Measurements from ENCODE around the gene C22orf39. TPM values are rescaled to one million over a fixed set of nuclear protein-coding genes. Genes with fewer than 3 reads are reported as not detected.
A peak's percentile ranks its signal among the peaks of the same experiment; 100 is the strongest.
"Not testable (repeated sequence)": the region's sequence is repeated elsewhere in the genome, so short reads cannot be mapped to it uniquely, and the experiment has no call there.

The C22orf39 gene
- total RNA-seq, 1 donor, result 14.4 TPM

- H3K9me3 ChIP-seq (ENCODE audit: low read depth, low read length), result no peaks in the 10 kb centered on the region
- peaks cover 28% of the 10 kb centered on the region for H3K4me1 ChIP-seq (ENCODE audit: insufficient read depth, low read length)
- no peaks in the 10 kb centered on the region for H3K27me3 ChIP-seq (ENCODE audit: insufficient read depth, low read length)
Measured at GRCh38 chr22:19449422-19449767, 1.9 kb upstream of the C22orf39 start.

GRCh38 chr22:19448739-19449421, 1.4 kb upstream of the C22orf39 start:
- Histone ChIP-seq H3K9me3 (ENCODE audit: low read depth, low read length) (no peaks in the 10 kb centered on the region), H3K4me1 (ENCODE audit: insufficient read depth, low read length) (peaks cover 28% of the 10 kb centered on the region), H3K27me3 (ENCODE audit: insufficient read depth, low read length) (no peaks in the 10 kb centered on the region), H3K4me3 (ENCODE audit: low read length) (no peak overlapping the region)

More at GRCh38 chr22:19449422-19449767, 1.9 kb upstream of the C22orf39 start:
- no peak overlapping the region for H3K4me3 ChIP-seq (ENCODE audit: low read length)

GRCh38 chr22:19448076-19448607, 631 bp upstream of the C22orf39 start:
- Histone ChIP-seq H3K4me3 (ENCODE audit: low read length) (peak overlapping the region; percentile 78), H3K4me1 (ENCODE audit: insufficient read depth, low read length) (peaks cover 28% of the 10 kb centered on the region), H3K9me3 (ENCODE audit: low read depth, low read length) (no peaks in the 10 kb centered on the region), H3K27me3 (ENCODE audit: insufficient read depth, low read length) (no peaks in the 10 kb centered on the region)

GRCh38 chr22:19446603-19447329, 745 bp downstream of the C22orf39 start:
- Histone ChIP-seq H3K27me3 (ENCODE audit: insufficient read depth, low read length) (no peaks in the 10 kb centered on the region), H3K9me3 (ENCODE audit: low read depth, low read length) (no peaks in the 10 kb centered on the region), H3K4me1 (ENCODE audit: insufficient read depth, low read length) (peaks cover 28% of the 10 kb centered on the region), H3K4me3 (ENCODE audit: low read length) (peak overlapping the region; percentile 78)

- H3K27me3 ChIP-seq (ENCODE audit: insufficient read depth, low read length), result not testable (repeated sequence)
Measured at GRCh38 chr22:19445279-19445982, 2.1 kb downstream of the C22orf39 start.

GRCh38 chr22:19443544-19444211, 3.8 kb downstream of the C22orf39 start:
- Histone ChIP-seq H3K27me3 (ENCODE audit: insufficient read depth, low read length) (no peaks in the 10 kb centered on the region), H3K9me3 (ENCODE audit: low read depth, low read length) (no peaks in the 10 kb centered on the region), H3K4me3 (ENCODE audit: low read length) (no peak overlapping the region), H3K4me1 (ENCODE audit: insufficient read depth, low read length) (peaks cover 26% of the 10 kb centered on the region)

More at GRCh38 chr22:19445279-19445982, 2.1 kb downstream of the C22orf39 start:
- H3K4me1 ChIP-seq (ENCODE audit: insufficient read depth, low read length), result peaks cover 28% of the 10 kb centered on the region
- not testable (repeated sequence) for H3K4me3 ChIP-seq (ENCODE audit: low read length); H3K9me3 ChIP-seq (ENCODE audit: low read depth, low read length)

- H3K4me3 ChIP-seq (ENCODE audit: low read length), result no peak overlapping the region
- no peaks in the 10 kb centered on the region for H3K9me3 ChIP-seq (ENCODE audit: low read depth, low read length)
- peaks cover 20% of the 10 kb centered on the region for H3K4me1 ChIP-seq (ENCODE audit: insufficient read depth, low read length)
- H3K27me3 ChIP-seq (ENCODE audit: insufficient read depth, low read length), result no peaks in the 10 kb centered on the region
Measured at GRCh38 chr22:19442166-19442565, 5.3 kb downstream of the C22orf39 start.

- Histone ChIP-seq H3K27me3 (ENCODE audit: insufficient read depth, low read length) (no peaks in the 10 kb centered on the region), H3K4me1 (ENCODE audit: insufficient read depth, low read length) (peaks cover 6% of the 10 kb centered on the region), H3K9me3 (ENCODE audit: low read depth, low read length) (no peaks in the 10 kb centered on the region), H3K4me3 (ENCODE audit: low read length) (no peak overlapping the region)
Measured at GRCh38 chr22:19440411-19441195, 6.9 kb downstream of the C22orf39 start.

GRCh38 chr22:19438298-19438697, 9.2 kb downstream of the C22orf39 start:
- Histone ChIP-seq H3K4me3 (ENCODE audit: low read length) (no peak overlapping the region), H3K4me1 (ENCODE audit: insufficient read depth, low read length) (peaks cover 14% of the 10 kb centered on the region), H3K9me3 (ENCODE audit: low read depth, low read length) (no peaks in the 10 kb centered on the region), H3K27me3 (ENCODE audit: insufficient read depth, low read length) (no peaks in the 10 kb centered on the region)

GRCh38 chr22:19436444-19437161, 10.9 kb downstream of the C22orf39 start:
- not testable (repeated sequence) for H3K27me3 ChIP-seq (ENCODE audit: insufficient read depth, low read length); H3K4me3 ChIP-seq (ENCODE audit: low read length); H3K9me3 ChIP-seq (ENCODE audit: low read depth, low read length)
- peaks cover 22% of the 10 kb centered on the region for H3K4me1 ChIP-seq (ENCODE audit: insufficient read depth, low read length)

GRCh38 chr22:19434829-19435580, 12.5 kb downstream of the C22orf39 start:
- no peaks in the 10 kb centered on the region for H3K27me3 ChIP-seq (ENCODE audit: insufficient read depth, low read length)
- H3K4me1 ChIP-seq (ENCODE audit: insufficient read depth, low read length), result peaks cover 33% of the 10 kb centered on the region
- H3K9me3 ChIP-seq (ENCODE audit: low read depth, low read length), result no peaks in the 10 kb centered on the region
- no peak overlapping the region for H3K4me3 ChIP-seq (ENCODE audit: low read length)

- Histone ChIP-seq H3K9me3 (ENCODE audit: low read depth, low read length) (no peaks in the 10 kb centered on the region), H3K4me3 (ENCODE audit: low read length) (no peak overlapping the region), H3K27me3 (ENCODE audit: insufficient read depth, low read length) (no peaks in the 10 kb centered on the region), H3K4me1 (ENCODE audit: insufficient read depth, low read length) (peaks cover 39% of the 10 kb centered on the region)
Measured at GRCh38 chr22:19434401-19434800, 13.1 kb downstream of the C22orf39 start.

- H3K4me3 ChIP-seq (ENCODE audit: low read length), result peak within 1 kb of the TSS; percentile 73
- no peaks in the 10 kb centered on the region for H3K27me3 ChIP-seq (ENCODE audit: insufficient read depth, low read length)
- peaks cover 54% of the 10 kb centered on the region for H3K4me1 ChIP-seq (ENCODE audit: insufficient read depth, low read length)
- no peaks in the 10 kb centered on the region for H3K9me3 ChIP-seq (ENCODE audit: low read depth, low read length)
Measured at GRCh38 chr22:19432133-19432851, 15.2 kb downstream of the C22orf39 start, which contains the start of gene MRPL40. TSS of gene MRPL40 (plus strand) at chr22:19432545. CDS start at chr22:19432555, 10 bp downstream.

Measured in mononuclear cell (primary cell).